IPS-15b (cell line): ENCODE measurements around the gene NR3C1.

Experiments
- H3K27me3 ChIP-seq: one replicate; pipeline ENCODE4 v1.6.1; 2013; ENCODE audit warnings: low read length; ENCODE audit not compliant: control insufficient read depth, insufficient read depth
- H3K36me3 ChIP-seq: one replicate; pipeline ENCODE4 v1.6.1; 2013; ENCODE audit warnings: low read length; ENCODE audit not compliant: control insufficient read depth, insufficient read depth
- H3K4me1 ChIP-seq: one replicate; pipeline ENCODE4 v1.6.1; 2013; ENCODE audit warnings: mild to moderate bottlenecking, low read length; ENCODE audit not compliant: control insufficient read depth, insufficient read depth
- H3K4me3 ChIP-seq: one replicate; pipeline ENCODE4 v1.5.1; 2013; ENCODE audit warnings: low read depth, low read length
- H3K9ac ChIP-seq: one replicate; pipeline ENCODE4 v1.6.1; 2013; ENCODE audit warnings: low read depth, mild to moderate bottlenecking, low read length
- H3K9me3 ChIP-seq: one replicate; pipeline ENCODE4 v1.6.1; 2013; ENCODE audit warnings: mild to moderate bottlenecking, low read length; ENCODE audit not compliant: control insufficient read depth, insufficient read depth

Gene NR3C1

DNA sequence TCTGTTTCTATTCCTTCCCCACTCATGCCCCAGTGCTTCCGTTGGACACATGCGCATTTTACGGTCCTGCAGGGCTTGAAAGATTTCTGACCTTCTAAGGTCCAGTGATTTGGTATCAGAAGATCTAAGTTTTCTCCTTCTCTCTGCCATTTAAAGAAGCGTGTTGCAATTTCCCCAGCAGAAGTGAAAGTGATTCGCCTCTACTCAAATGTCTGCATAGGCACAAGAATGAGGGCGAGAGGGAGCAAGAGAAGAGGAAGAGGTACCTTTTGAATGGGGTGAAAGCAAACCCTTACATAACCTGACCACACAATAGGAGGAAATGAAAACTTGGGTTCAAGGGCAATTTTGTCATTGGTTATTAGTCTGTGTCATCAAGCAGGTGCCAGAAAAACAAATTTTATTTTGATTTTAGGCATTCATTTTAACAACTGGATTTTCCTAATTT lies 31.7 kb upstream of the NR3C1 start:
- no peak overlapping the region for H3K4me3 ChIP-seq
- H3K9me3 ChIP-seq = no peaks in the 10 kb centered on the region
- H3K36me3 ChIP-seq = no peaks in the 10 kb centered on the region
- peaks cover 2% of the 10 kb centered on the region for H3K4me1 ChIP-seq
- no peaks in the 10 kb centered on the region for H3K27me3 ChIP-seq
- H3K9ac ChIP-seq = no peak overlapping the region

DNA sequence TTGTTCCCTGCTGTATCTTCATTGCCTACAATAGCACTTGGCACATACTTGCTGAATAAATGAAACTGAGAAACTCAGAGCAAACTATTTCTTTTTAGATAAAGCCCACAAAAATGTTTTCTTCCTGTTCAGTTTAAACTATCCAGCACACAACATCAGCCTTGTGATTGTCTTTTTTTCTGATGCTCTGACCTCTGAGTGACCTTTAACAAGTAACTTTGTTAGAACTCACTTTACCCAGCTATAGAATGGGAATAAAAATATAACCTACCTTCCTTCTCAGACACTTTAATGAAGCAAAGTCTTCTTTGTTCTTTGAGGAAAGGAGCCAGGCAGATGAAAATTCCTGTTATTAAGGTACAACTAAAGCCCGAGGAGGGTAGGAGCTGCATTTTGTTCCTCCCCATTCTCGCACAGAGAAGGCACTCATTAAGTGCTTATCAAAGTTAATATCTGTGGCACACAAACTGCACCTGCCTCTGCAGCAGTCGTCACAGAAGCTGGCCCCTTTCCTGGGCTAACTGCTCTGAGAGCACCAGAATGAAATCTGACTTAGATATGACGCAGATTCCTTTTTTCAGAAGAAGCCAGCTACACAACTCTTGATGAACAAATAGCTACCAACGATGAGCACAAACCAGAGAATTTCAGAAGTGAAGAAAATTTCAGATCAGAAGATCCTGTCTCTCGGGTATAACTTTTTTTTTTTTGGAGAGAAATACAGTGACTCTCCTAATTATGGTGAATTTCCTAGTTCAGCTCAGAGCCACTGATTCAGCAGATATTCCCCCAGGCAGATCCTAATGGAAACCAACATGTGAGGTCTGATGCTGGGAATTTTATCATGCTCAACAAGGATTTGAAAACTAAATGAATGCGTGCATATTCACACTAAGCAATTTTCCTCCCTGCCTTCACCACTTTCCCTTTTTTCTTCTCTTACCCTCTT lies 31.0 kb upstream of the NR3C1 start:
- no peaks in the 10 kb centered on the region for H3K36me3 ChIP-seq
- H3K9ac ChIP-seq = no peak overlapping the region
- H3K4me3 ChIP-seq = no peak overlapping the region
- no peaks in the 10 kb centered on the region for H3K27me3 ChIP-seq
- no peaks in the 10 kb centered on the region for H3K9me3 ChIP-seq
- H3K4me1 ChIP-seq = peaks cover 2% of the 10 kb centered on the region

DNA sequence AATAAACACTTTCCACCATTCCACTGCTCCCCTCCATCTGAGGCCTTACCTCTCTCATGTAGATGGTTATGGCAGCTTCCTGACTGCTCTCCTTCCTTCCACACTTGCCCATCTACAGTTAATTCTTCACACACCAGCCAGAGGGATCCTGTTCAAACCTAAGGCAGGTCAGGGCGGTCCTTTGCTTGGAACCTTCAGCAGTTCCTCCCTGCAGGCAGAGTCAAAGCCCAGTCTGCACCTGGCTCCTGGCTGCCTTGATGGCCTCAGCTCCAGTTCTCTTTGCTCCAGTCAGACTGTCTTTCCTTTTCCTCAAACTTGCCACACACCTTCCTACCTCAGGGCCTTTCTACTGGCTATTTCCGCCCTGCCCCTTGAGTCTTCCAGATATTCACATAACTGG lies 30.2 kb upstream of the NR3C1 start:
- Histone ChIP-seq H3K9ac (no peak overlapping the region), H3K36me3 (no peaks in the 10 kb centered on the region), H3K27me3 (no peaks in the 10 kb centered on the region), H3K4me1 (peaks cover 2% of the 10 kb centered on the region), H3K9me3 (no peaks in the 10 kb centered on the region), H3K4me3 (no peak overlapping the region)

DNA sequence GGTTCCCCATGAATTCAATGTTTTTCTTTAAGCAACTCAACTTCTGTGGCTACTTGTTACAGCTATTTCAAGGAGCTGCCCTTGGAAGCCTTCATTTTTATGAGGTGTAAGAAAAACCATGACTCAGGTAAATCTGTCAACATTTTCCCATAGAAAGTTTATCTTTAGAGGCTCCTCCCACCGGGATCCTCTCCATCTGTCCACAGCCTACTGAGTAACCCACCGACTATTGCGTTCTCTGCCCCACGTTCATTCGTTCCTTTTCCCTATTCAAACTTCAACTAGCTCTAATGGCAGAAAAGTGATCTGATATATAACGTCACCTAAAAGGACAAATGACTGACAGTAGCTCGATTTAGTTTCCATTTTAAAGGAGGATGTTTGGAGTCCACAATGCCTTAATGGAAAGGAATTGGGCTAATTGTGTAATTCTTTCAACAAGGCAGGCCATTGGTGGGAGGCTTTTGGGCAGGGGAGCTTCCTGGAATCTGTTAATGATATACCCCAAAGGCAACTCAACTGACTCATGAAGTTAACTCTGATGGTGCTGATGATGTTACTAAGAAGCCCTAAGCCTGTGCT lies 29.3 kb upstream of the NR3C1 start:
- no peaks in the 10 kb centered on the region for H3K36me3 ChIP-seq
- H3K4me3 ChIP-seq = no peak overlapping the region
- no peak overlapping the region for H3K9ac ChIP-seq
- no peaks in the 10 kb centered on the region for H3K9me3 ChIP-seq
- no peaks in the 10 kb centered on the region for H3K27me3 ChIP-seq
- H3K4me1 ChIP-seq = peaks cover 2% of the 10 kb centered on the region

DNA sequence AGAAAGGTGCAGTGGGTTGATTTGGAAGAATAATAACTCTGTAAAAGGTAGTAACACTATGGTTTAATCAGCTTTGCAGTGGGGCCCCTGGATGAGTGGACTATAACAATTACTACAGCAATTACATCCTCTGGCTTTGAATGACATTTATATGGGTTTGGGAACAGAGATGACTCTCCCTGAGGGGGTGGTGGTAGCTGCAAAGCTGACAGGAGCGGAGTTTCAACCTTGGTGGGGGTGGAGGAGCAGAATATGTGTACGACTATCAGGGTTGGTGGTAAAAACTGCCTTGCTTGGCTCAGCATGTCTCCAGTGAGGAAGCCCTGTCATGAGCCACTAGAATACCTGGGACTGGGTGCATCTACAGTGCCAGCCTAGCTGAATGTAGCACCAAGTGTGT lies 28.3 kb upstream of the NR3C1 start:
- Histone ChIP-seq H3K4me3 (no peak overlapping the region), H3K4me1 (peaks cover 2% of the 10 kb centered on the region), H3K9ac (no peak overlapping the region), H3K9me3 (no peaks in the 10 kb centered on the region), H3K27me3 (no peaks in the 10 kb centered on the region), H3K36me3 (no peaks in the 10 kb centered on the region)

DNA sequence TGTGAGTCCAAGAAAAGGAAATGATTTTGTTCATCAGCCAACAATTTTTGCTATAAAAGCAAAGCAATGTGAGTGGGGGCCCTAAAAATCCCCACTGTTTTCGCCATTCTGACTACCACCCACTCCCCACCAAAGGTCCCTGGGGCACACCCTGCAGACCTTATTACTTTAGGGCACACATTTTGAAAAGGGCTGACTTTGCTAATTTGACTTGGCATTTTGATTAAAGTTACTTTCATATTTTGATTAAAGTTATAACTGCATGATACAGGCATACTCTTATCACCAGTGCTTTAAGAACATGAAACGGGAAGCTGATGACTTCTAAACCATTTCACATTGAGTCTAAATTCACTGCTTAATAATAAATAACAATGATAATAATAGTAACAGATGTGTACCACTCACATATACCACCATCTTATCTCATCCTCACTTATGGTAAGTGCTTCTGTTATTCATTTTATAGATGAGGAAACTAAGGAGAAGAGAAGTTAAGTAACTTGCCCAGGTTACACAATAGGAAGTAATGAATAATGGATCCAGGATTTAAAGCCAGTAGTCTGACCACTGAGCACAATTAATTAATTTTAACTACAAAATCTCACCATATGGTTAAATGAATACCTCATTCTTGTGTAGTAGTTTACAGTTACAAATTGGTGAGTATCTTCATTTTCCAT lies 25.4 kb upstream of the NR3C1 start:
- H3K4me3 ChIP-seq = no peak overlapping the region

DNA sequence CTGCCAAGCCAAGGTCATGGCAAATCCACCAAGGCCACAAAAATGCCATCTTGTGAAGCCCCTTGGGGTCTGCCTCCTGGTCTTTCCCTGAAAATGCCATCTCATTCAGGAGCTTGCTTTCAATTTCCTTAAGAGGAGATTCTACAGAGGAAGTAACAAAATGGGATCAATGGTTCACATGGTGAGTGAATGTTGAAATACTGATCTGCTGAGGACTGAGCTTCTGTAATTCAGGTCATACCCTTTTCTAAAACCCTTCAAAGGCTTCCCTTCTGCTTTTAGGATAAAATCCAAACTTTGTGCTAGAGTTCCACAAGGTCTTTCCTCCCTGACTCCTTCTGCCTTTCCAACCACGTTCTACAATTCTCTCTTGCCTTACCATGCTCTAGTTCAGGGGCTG lies 24.7 kb upstream of the NR3C1 start:
- no peaks in the 10 kb centered on the region for H3K27me3 ChIP-seq
- no peaks in the 10 kb centered on the region for H3K9me3 ChIP-seq
- H3K4me3 ChIP-seq = no peak overlapping the region
- H3K4me1 ChIP-seq = no peaks in the 10 kb centered on the region
- no peaks in the 10 kb centered on the region for H3K36me3 ChIP-seq
- no peak overlapping the region for H3K9ac ChIP-seq

More for the DNA sequence above, 25.4 kb upstream of the NR3C1 start:
- Histone ChIP-seq H3K9ac (no peak overlapping the region), H3K27me3 (no peaks in the 10 kb centered on the region), H3K36me3 (no peaks in the 10 kb centered on the region), H3K4me1 (no peaks in the 10 kb centered on the region), H3K9me3 (no peaks in the 10 kb centered on the region)

DNA sequence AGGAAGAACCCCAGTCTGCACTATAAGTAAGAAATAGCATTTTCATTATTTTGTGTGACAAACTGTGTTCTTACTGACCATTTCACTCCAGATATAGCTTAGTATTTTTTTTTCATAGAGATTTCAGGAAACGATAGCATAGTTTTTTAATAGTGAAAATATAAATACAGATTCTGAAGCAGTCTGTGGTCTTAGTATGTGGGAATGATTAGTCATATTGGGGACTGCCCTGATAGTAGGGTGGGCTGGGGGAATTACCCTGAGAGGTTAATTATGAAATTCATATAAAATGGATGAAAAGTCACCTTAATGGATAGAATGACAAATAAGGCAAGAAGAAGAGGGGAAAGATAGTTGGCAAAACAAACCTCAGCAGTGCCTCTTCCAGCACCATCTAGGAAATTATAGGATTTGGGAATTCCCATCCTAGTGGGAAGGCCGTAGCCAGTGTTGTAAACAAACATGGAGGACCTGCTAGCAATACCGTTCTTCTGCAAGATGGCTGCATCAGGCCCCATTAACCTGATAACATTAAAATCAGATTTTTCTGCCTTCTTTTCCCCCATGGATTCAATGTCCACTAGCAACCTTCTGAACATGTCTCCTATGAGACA lies 23.7 kb upstream of the NR3C1 start:
- H3K4me3 ChIP-seq = no peak overlapping the region
- no peaks in the 10 kb centered on the region for H3K9me3 ChIP-seq
- H3K36me3 ChIP-seq = no peaks in the 10 kb centered on the region
- no peaks in the 10 kb centered on the region for H3K4me1 ChIP-seq
- no peaks in the 10 kb centered on the region for H3K27me3 ChIP-seq
- H3K9ac ChIP-seq = no peak overlapping the region

DNA sequence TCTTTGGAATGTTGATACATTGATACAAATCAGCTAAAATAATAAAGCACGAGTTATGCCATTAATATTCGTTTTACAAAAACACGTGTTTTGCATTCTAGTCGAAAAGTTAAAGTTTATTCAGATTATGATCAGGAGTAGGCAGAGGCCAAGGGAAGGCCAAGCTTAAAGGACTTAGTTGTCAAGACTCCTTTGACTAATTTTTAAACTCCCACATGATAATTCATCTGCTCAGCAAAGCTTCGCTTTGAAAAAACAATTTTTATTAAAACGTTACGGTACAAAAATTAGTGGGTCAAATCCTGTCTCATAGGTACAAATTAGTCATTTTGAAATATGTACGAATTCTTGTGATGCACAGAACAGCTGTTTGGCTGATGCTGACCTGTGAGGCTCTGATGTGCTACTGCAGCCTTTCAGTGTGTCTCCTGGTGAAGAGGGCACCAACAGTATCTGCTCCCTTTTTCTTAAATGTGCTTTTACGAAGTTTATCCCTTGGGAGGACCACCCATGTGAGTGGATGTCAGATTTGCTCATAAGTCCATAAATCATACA lies 23.0 kb upstream of the NR3C1 start:
- H3K9ac ChIP-seq = no peak overlapping the region
- no peaks in the 10 kb centered on the region for H3K4me1 ChIP-seq

DNA sequence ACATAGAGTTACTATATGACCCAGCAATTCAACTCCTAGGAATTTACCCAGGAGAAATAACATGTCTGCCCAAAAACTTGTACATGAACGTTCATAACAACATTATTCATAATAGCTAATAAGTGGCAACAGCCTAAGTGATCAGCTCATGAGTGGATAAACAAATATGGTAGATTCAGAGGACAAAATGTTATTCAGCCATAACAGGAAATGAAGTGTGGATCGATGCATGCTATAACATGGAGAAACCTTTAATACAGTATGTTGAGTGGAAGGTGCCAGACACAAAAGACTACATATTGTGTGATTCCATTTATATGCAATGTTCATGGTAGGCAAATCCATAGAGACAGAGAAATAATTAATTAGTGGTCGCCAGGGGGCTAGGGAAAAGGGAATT lies 22.3 kb upstream of the NR3C1 start:
- H3K9ac ChIP-seq = no peak overlapping the region
- no peaks in the 10 kb centered on the region for H3K4me1 ChIP-seq
- no peak overlapping the region for H3K4me3 ChIP-seq
- no peaks in the 10 kb centered on the region for H3K9me3 ChIP-seq
- H3K27me3 ChIP-seq = no peaks in the 10 kb centered on the region
- H3K36me3 ChIP-seq = no peaks in the 10 kb centered on the region

More for the DNA sequence above, 23.0 kb upstream of the NR3C1 start:
- no peaks in the 10 kb centered on the region for H3K27me3 ChIP-seq
- no peaks in the 10 kb centered on the region for H3K9me3 ChIP-seq
- no peak overlapping the region for H3K4me3 ChIP-seq
- H3K36me3 ChIP-seq = no peaks in the 10 kb centered on the region

DNA sequence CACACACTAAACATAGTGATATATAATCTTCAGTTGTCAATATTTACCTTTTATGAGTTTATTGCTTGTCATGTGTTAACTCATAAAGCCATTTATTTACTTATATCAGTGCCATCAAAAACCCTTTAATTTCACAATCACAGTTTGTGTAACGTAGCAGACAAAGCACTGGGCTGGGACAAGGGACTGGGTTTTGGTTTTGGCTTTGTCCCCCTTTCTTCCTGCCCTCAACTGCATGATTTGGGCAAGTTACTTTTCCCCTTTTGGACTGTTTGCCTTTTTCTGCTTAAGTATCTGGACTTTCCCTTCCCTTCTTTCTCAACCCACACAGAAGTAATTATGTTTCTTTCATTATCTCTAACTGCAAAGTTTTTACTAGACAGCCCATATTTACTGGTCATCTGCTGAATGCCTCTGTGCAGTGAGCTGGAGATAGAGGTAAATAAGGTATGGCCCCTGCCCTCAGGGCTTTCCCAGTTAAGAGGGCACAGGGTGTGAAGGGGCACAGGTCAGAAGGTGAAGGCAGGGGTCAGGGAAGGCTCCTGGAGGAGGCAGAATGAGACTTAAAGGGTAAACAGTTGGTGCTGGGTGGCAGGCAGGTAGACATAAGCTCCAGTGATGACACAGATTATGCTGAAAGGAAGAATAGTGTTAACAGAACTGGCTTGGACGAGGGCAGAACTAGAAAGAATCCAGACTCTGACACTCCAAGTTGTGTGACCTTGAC lies 14.8 kb upstream of the NR3C1 start:
- Histone ChIP-seq H3K4me1 (peaks cover 6% of the 10 kb centered on the region), H3K9ac (no peak overlapping the region), H3K36me3 (no peaks in the 10 kb centered on the region), H3K4me3 (no peak overlapping the region), H3K27me3 (no peaks in the 10 kb centered on the region), H3K9me3 (no peaks in the 10 kb centered on the region)
